DMS 273 treated with DMSO at 0.1 percent for 48 hours (cell line): ENCODE results near the gene ZNF322.

Experiments used
- DNase-seq: peaks from one replicate; lab custom pipeline; 2025; lab: John Stamatoyannopoulos, UW

ZNF322 gene

GRCh38 chr6:26588965-26589364 is 70.6 kb downstream of the ZNF322 start:
- no peak for DNase-seq
